ENCODE results near the gene EID3. TPM values are rescaled to one million over a fixed set of nuclear protein-coding genes. Genes with fewer than 3 reads are reported as not detected.

Gene EID3
- total RNA-seq, 1 donor from 2014 or later, result 1.4 TPM

DNA sequence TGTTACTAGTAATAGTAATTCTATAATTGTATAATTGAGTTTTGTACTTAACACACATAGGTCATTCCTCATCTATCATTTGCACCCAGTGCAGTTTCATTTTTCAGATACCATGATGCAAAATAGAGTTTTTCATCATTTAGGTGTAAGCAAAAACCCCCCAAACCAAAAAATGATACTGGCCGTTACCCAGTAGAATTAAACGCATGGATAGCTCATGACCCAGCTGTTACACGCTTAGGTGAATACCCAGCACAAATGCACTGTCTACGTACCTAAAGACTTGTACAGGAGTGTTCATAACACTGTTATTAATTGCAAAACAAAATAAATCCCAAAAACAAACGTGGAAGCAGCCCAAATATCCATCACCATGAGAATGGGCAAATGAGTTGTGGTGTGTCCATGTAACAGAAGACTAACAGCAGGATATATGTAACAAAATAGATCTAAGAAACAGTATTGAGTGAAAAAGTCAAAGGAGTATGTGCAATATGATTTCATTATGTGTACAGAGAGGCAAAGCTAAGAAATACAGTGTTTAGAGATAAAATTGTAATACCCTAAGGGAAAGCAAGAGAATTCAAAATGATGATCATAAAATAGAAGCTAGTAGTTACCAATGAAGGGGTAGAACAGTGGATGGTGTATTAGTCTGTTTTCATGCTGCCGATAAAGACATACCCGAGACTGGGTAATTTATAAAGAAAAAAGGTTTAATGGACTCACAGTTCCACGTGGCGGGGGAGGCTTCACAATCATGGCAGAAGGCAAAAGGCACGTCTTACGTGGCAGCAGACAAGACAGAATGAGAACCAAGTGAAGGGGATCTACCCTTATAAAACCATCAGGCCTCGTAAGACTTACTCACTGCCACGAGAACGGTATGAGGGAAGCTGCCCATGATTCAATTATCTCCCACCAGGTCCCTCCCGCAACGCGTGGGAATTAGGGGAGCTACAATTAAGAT is 49.8 kb downstream of the EID3 start:
- ATAC-seq, result no peak
- peak; percentile 14 for DNase-seq (ENCODE audit: low spot score)

DNA sequence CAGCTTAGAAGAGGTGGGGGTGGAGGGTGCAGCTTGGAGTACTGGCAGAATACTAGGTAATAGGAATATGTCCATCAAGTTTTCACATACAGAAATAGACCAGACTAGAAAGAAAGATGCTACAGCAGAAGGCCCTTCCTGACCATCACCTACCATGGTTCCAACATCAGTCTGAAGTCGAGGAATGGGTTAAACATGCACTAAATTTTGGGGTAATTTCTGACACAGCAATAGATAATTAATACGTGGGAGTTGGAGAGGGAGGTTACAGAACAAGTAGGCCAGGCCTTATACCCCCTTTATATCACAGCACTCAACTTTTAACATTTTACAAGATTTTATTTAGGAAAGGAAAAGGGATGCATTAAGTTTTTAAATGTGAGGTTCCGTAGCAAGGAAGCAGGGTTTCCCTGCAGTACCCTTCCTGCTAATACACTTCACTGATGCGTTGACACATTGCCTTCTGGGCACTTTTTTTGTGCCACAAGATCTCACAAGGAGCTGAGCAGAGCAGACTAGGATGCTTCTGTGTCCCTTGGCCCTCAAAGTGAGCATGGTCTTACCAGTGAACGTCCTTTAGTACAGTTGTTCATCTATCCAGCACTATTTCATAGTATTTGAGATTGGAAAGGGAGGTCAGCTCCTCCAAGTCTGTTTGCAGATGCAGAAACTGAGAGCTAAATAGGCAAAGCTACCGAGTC is 50.8 kb downstream of the EID3 start:
- ATAC-seq, result no peak
- no peak for DNase-seq (ENCODE audit: low spot score)

Other genes with a start within 250 kb of the EID3 start
- 10.0 TPM for gene HCFC2, start 239.2 kb upstream of the EID3 start, total RNA-seq
- 15.4 TPM for gene NFYB, start 165.5 kb upstream of the EID3 start, total RNA-seq
- 49.8 TPM for gene TXNRD1, start 88.0 kb upstream of the EID3 start, total RNA-seq
- 1.2 TPM for gene CHST11, start 153.2 kb downstream of the EID3 start, total RNA-seq

All from left lobe of liver (tissue), 2 donors.